ENCODE results near the gene NRL. TPM values are rescaled to one million over a fixed set of nuclear protein-coding genes. Genes with fewer than 3 reads are reported as not detected.

Gene NRL
- total RNA-seq, 1 experiment from 2014 or later = 2.3 TPM

DNA sequence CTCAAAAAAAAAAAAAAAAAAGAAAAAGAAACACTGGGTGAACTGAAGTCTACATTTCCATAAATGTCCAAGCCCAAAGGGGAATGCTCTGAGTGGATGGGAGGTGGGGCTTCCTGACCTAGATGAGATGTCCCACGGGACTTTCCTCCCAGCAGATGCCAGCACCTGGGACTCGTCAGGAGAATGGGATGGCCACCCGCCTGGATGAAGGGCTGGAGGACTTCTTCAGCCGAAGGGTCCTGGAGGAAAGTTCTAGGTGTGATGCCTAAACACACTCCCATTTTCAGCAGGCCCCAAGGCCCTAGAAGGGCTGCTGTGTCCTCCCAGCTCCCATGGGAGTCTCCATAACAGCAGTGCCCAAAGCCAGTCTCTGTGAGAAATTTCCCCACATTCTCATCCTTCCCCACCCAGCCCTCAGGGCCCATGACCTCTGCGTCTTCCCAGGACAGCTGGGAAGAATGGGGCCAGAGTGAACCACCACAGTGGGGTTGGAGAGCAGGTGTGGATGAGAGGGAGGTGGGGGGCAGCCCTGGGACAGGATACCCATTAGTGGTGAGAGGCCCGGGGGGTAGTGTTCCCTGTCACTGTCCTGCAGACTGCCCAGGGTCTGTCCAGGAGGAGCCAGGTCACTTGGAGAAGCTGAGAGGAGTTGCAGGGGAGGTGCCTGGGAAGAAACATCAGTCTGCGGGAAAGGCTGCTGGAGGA is 50.5 kb downstream of the NRL start:
- Histone ChIP-seq H3K9me3 (ENCODE audit: insufficient read depth, low read depth) (no peaks in the 10 kb centered on the region), H4K20me1 (ENCODE audit: insufficient read depth) (no peaks in the 10 kb centered on the region), H3K27ac (no peak overlapping the region), H3K36me3 (ENCODE audit: low read depth) (no peaks in the 10 kb centered on the region), H3K4me3 (no peak overlapping the region), H3K27me3 (ENCODE audit: insufficient read depth, low read depth) (peaks cover 4% of the 10 kb centered on the region; the same call in 1 of the 2 replicates), H3K4me1 (replicated peaks; ENCODE audit: insufficient read depth) (no peaks in the 10 kb centered on the region), H3F3A (ENCODE audit: insufficient read depth, low read depth) (no peaks in the 10 kb centered on the region), H2AFZ (no peak overlapping the region), H3K4me2 (no peak overlapping the region), H3K9me2 (ENCODE audit: insufficient read depth) (no peaks in the 10 kb centered on the region), H3K79me2 (ENCODE audit: low read depth) (no peaks in the 10 kb centered on the region)
- no peak for DNase-seq
- ChIA-PET CTCF (interaction anchor here (0.7 kb wide), 1 partner anchor 31 kb away, joined by 4 read pairs; no protein-coding TSS in a partner anchor), POLR2A (ENCODE audit: unreplicated experiment) (no interaction called here)
- BruUV-seq (replicated peaks) = no TSS peak
- intact Hi-C loops (cut with micrococcal nuclease; ENCODE audit: unreplicated experiment) = no loop called here
- no peak for TF ChIP-seq EZH2 (IDR thresholded peaks at IDR 0.05; ENCODE audit: low read depth)
- TF ChIP-seq, protein P1, sequence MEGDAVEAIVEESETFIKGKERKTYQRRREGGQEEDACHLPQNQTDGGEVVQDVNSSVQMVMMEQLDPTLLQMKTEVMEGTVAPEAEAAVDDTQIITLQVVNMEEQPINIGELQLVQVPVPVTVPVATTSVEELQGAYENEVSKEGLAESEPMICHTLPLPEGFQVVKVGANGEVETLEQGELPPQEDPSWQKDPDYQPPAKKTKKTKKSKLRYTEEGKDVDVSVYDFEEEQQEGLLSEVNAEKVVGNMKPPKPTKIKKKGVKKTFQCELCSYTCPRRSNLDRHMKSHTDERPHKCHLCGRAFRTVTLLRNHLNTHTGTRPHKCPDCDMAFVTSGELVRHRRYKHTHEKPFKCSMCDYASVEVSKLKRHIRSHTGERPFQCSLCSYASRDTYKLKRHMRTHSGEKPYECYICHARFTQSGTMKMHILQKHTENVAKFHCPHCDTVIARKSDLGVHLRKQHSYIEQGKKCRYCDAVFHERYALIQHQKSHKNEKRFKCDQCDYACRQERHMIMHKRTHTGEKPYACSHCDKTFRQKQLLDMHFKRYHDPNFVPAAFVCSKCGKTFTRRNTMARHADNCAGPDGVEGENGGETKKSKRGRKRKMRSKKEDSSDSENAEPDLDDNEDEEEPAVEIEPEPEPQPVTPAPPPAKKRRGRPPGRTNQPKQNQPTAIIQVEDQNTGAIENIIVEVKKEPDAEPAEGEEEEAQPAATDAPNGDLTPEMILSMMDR (conservative IDR thresholded peaks at IDR 0.05) = no peak

DNA sequence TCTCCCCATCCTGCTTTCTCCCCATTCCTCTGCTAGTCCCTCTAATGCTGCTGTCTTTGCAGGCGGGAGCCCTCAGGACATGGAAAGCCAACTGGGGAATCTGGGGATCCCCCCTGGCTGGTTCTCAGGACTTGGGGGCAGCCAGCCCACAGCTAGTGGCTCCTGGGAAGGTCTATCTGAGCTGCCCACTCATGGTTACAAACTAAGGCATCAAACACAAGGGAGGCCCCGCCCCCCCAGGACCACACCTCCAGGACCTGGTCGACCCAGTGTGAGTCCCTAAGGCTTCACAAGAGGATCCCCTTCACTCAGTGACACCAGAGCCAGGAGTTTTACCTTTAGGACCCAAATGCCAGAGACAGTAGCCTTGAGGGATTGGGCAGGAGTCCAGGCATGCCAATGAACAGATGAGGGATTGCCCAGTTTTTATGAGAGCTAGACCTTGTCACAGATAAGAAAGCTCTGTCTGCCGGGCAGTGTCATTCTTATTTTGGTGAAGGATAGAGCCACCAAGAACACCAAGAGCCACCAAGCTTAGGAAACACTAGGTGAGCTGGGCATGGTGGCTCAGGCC is 51.4 kb downstream of the NRL start:
- no peaks in the 10 kb centered on the region for H3F3A ChIP-seq (ENCODE audit: insufficient read depth, low read depth)
- no peak overlapping the region for H2AFZ ChIP-seq
- no TSS peak for BruUV-seq (replicated peaks)
- H3K79me2 ChIP-seq (ENCODE audit: low read depth) = no peaks in the 10 kb centered on the region
- no peaks in the 10 kb centered on the region for H3K4me1 ChIP-seq (replicated peaks; ENCODE audit: insufficient read depth)
- H4K20me1 ChIP-seq (ENCODE audit: insufficient read depth) = no peaks in the 10 kb centered on the region
- peaks cover 4% of the 10 kb centered on the region; the same call in 1 of the 2 replicates for H3K27me3 ChIP-seq (ENCODE audit: insufficient read depth, low read depth)
- H3K9me3 ChIP-seq (ENCODE audit: insufficient read depth, low read depth) = no peaks in the 10 kb centered on the region
- ChIA-PET POLR2A (ENCODE audit: unreplicated experiment) (no interaction called here), CTCF (interaction anchor here (0.7 kb wide), 1 partner anchor 32 kb away, joined by 4 read pairs; no protein-coding TSS in a partner anchor)
- TF ChIP-seq, protein P1 (conservative IDR thresholded peaks at IDR 0.05) = no peak
- TF ChIP-seq EZH2 (IDR thresholded peaks at IDR 0.05; ENCODE audit: low read depth) = no peak
- intact Hi-C loops (cut with micrococcal nuclease; ENCODE audit: unreplicated experiment) = no loop called here
- no peak overlapping the region for H3K4me3 ChIP-seq
- H3K36me3 ChIP-seq (ENCODE audit: low read depth) = no peaks in the 10 kb centered on the region
- H3K9me2 ChIP-seq (ENCODE audit: insufficient read depth) = no peaks in the 10 kb centered on the region
- DNase-seq = no peak
- H3K4me2 ChIP-seq = no peak overlapping the region
- H3K27ac ChIP-seq = no peak overlapping the region

DNA sequence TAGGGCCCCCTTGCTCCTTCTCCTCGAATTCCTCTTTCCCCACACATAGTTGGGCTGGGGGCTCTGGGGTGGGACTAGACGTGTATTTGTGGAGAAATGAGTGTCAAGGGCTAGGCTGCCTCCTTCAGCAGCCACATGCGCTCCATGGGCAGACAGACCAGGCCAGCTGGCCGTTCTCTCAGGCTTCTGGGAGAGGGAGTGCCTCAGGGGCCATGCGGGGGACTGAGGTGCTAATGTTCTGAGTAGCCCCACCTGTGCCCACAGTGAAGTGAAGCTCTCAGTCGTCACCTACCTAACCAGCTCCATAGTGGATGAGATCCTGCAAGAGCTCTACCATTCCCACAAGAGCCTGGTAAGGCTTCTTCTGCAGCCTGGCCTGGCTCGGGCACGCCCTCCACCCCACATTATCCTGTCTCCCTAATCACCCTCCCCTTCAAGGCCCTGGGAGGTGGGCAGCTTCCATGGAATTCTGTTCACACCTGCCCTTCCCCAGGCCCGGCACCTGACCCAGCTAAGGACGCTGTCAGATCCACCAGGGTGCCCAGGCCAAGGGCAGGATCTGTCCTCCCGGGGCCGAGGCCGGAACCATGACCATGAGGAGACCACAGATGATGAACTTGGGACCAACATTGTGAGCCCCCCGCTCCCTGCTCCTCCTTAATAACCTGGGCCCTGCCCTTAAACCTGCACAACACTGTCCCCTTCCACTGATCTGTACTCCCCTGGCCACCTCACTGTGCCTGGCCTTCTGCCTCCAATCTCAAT is 52.4 kb downstream of the NRL start:
- H2AFZ ChIP-seq = no peak overlapping the region
- no peaks in the 10 kb centered on the region for H3K79me2 ChIP-seq (ENCODE audit: low read depth)
- no peaks in the 10 kb centered on the region for H3K36me3 ChIP-seq (ENCODE audit: low read depth)
- H3K4me1 ChIP-seq (replicated peaks; ENCODE audit: insufficient read depth) = no peaks in the 10 kb centered on the region
- H3K4me2 ChIP-seq = no peak overlapping the region
- BruUV-seq (replicated peaks) = no TSS peak
- intact Hi-C loops (cut with micrococcal nuclease; ENCODE audit: unreplicated experiment) = no loop called here
- no peaks in the 10 kb centered on the region for H4K20me1 ChIP-seq (ENCODE audit: insufficient read depth)
- TF ChIP-seq, protein P1 (conservative IDR thresholded peaks at IDR 0.05) = no peak
- no peak for TF ChIP-seq EZH2 (IDR thresholded peaks at IDR 0.05; ENCODE audit: low read depth)
- no peak for DNase-seq
- H3K9me2 ChIP-seq (ENCODE audit: insufficient read depth) = no peaks in the 10 kb centered on the region
- 0 out of 2 replicates have a peak, but pooled peaks cover under 1% of the 10 kb centered on the region for H3K27me3 ChIP-seq (ENCODE audit: insufficient read depth, low read depth)
- H3F3A ChIP-seq (ENCODE audit: insufficient read depth, low read depth) = no peaks in the 10 kb centered on the region
- H3K4me3 ChIP-seq = no peak overlapping the region
- H3K27ac ChIP-seq = no peak overlapping the region
- no peaks in the 10 kb centered on the region for H3K9me3 ChIP-seq (ENCODE audit: insufficient read depth, low read depth)
- ChIA-PET CTCF (no interaction called here), POLR2A (ENCODE audit: unreplicated experiment) (no interaction called here)

All from PC-9 (cell line).